NCI-H187 treated with DMSO at 0.1 percent for 48 hours (cell line): ENCODE data around the gene MED22.

Source experiments
- DNase-seq: peaks from one replicate; lab custom pipeline; 2025; lab: John Stamatoyannopoulos, UW

Gene MED22

GRCh38 chr9:133375724-133376654, 28.1 kb upstream of the MED22 start, which contains the start of the genes STKLD1 and SURF4:
STKLD1 (plus strand) TSS chr9:133376366; CDS start chr9:133376474, 108 bp downstream.
SURF4 (minus strand) TSS chr9:133376060; CDS start chr9:133375969, 91 bp downstream.
- DNase-seq = peak; percentile 15

DNA sequence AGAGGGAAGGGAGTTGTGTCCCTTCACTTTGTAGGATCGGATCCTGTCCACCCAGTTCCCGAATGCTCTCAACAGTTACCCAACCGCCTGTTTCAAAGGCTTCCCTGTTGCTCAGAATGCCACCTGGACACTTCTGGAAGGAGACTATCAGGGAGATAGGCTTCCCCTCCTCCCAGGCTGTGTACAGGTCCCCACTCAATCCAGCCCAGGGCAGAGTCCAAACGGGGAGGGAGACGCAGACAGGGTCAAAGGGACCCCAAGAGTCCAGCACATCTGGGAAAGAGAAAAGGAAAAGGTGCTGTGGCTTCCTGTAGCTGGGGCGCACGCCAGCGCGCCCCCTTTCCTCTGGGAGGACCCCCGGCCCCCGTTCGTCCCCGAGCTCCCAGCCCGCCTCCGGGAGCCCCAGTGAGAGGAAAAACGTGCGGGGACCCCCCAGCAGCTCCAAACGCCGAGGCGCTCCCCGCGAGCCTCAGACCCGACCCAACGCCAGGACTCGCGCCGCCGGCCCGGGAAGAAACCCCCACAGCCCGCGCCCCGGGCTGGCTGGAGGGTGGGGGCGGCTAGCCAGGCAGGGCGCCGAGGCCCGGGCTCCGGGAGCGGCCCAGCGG, 27.3 kb upstream of the MED22 start:
- DNase-seq = no peak

- no peak for DNase-seq
Observed at GRCh38 chr9:133374612-133375115, 26.7 kb upstream of the MED22 start.

DNA sequence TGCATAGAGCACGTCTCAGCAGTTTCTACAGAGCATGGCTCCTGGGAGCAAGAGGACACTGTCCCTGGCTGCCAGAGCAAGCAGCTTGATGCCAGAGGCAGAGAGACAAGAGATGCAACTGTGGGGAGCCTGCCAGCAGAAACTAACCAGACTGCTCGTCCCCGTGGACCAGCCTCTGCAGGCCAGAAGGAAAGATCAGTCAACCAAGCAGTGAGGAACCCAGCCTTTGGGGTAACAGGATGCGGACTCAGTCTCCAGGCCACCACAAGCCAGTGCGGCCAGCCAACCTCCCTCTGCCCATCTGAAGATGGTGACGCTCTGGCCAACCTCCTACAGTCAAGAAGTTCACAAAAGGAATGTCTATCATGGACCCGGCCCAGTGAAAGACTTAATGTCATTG, 24.2 kb upstream of the MED22 start:
- no peak for DNase-seq

- no peak for DNase-seq
Observed at GRCh38 chr9:133371261-133371711, 23.4 kb upstream of the MED22 start.

DNA sequence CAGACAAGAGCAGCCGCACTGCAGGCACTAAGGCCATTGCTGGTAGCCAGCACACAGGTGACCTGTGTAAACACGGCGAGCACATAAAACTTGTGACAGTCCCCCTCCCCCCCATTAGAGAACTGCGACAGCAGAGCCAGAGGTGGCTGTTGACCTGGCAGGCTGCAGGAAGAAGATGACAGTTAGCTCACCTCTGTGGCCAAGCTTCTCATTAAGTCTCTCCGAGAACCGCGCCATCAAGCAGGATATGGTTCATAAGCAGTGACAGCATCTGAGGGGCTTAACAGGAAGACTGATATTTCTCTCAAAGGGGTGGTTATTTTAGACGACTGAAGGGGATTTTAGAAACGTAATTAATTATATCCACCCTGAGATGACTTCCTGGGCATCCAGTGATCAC, 22.8 kb upstream of the MED22 start:
- no peak for DNase-seq

DNA sequence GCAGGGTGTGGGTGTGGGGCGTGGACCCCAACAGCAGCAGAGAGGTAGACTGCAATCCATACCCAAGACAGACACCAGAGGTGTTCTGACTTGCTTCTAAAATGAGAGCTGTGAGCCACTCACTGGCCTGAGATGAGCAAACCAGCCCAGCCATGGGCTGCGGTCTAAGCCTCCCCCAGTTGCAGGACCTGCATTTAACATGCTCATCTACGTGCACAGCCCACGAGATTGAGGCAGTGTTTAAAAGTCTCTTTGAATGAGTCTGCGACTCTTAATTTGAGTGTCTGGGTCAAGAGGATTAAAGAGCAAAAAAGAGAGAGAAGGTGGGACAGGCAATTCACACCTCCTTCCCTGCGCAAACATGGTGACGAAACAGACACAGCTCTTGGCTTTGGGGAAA, 22.0 kb upstream of the MED22 start:
- DNase-seq = no peak

- DNase-seq = no peak
Observed at GRCh38 chr9:133369422-133369821, 21.5 kb upstream of the MED22 start.

- DNase-seq = no peak
Observed at GRCh38 chr9:133368249-133368881, 20.4 kb upstream of the MED22 start.

- DNase-seq = no peak
Observed at GRCh38 chr9:133367778-133368177, 19.8 kb upstream of the MED22 start.

DNA sequence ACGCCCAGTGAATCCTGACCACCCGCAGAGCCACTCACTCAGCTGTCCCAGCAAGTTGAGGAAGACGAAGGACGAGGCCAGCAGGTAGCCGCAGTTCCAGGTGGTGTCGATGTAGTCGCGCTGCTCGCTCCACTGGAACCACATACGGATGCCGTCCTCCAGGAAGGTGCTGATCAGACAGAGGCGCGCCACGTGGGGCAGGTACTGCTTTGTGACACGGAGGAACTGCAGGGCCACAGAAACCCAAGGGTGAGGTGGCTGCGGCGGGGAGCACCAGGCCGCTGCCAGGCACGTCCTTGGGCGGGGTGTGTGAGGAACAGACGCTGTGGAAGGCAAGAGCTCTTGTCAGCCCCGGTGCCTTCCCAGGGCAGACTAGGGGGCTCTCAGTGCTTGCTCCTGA, 19.3 kb upstream of the MED22 start:
- DNase-seq = no peak

- DNase-seq = no peak
Observed at GRCh38 chr9:133366435-133366834, 18.5 kb upstream of the MED22 start.

DNA sequence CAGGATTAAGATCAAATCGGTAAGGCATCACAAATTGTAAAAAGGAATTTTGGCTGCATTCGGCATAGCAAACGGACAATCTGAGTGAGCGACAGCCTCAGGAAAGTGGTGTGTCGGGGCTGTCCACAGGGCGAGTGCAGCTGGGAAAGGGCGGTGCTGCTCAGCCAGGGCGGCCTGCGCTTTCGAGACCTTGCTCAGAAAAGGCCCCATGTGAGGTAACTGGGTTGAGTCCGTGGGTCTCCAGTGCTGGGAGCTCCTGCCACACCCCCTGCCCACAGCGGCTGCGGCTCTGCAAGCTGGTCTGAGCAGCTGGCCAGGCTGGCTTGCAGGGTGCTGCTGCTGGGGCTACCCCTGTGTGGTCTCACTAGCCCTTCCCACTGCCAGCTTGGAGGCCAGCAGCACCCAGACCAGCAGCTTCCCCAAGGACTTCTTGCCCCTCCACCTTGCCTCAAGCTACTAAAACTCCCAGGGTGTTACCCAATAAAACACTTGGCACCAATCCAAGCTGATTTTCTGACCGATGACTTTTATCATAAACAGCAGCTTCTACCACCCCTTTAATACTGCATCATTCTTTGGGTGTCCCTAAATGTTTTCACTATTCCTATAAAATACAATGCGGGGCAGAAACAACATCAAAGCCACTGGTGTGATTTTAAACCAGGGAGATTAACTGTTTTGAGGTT, 14.6 kb upstream of the MED22 start:
- DNase-seq = no peak

DNA sequence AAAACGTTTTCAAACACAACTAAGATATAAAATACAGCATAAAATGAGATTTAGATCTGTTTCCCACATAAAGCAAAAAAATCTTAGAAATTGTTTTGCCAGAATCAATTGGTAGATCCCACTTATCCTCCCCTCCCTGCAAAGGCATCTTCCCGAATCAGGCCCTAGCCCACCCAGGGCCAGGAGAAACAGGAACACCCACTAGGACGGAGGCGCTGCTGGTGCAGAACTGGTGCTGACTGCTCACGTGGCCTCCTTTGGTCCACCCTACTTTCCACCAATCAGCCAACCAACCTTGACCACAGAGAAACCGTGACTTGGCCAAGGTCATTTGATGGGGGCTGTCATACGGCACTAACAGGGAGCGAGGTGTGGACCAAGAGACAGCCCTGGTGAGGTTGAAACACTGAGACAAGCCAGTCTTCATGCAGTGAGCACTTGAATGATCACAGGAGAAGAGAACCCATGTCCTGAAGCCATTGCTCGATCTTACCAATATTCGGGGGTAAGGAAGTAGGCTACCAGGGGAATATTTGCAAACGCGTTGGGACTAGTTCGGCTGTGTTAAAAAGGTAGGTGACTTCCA, 13.7 kb upstream of the MED22 start:
- DNase-seq = no peak

- DNase-seq = no peak
Observed at GRCh38 chr9:133360400-133361393, 12.8 kb upstream of the MED22 start.

- no peak for DNase-seq
Observed at GRCh38 chr9:133359399-133360175, 11.7 kb upstream of the MED22 start.

DNA sequence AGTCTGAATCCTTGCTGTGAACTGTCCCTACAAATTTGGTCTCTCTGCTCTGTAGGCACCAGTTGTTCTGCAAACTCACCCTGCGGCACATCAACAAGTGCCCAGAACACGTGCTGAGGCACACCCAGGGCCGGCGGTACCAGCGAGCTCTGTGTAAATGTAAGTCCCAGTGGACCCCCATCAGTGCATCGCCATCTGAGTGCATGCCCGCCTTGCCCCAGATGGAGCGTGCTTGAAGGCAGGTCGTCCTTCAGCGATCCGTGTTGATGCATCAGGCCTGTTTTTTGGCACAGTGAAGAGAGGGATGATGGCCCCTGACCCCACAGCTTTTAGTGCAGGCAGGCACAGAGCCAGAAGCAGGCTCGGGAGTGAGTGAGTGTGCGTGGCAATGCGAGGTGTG, 9.7 kb upstream of the MED22 start:
- DNase-seq = no peak

DNA sequence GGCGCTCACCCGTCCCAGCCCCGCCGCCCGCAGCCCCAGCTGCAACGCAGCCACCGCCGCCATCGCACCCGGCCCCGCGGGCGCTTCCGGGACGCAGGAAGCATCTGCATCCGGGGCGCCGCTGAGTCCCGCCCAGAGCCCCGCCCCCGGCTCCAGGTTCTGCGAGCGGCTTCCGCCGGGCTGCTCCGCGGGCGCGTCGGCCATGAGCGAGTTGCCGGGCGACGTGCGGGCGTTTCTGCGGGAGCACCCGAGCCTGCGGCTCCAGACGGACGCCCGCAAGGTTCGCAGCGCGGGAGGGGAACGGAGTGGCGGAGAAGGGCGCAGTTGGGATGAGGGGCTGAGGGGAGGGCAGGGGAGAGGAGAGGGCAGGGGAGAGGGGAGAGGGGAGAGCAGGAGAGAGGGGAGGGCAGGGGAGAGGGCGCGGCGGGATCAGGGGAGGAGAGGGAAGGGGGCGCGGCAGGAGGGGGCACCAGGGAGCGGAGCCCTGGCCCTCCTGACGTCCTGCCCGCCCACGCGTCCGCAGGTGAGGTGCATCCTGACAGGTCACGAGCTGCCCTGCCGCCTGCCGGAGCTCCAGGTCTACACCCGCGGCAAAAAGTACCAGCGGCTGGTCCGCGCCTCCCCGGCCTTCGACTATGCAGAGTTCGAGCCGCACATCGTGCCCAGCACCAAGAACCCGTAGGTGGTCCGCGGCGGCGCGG, 8.6 kb upstream of the MED22 start, which contains the start of the genes SURF1 and SURF2:
SURF1 (minus strand) TSS at position 97 of the 701 bp plus-strand sequence; CDS start at position 63, 34 bp downstream.
SURF2 (plus strand) TSS at position 160 of the 701 bp plus-strand sequence; CDS start at position 203, 43 bp downstream.
- no peak for DNase-seq
